GM12891 (cell line): ENCODE measurements around the gene HHAT.

Experiments used
- POLR2A ChIP-seq: IDR thresholded peaks from 2 replicates; pipeline ENCODE4 v1.6.1; 2011; ENCODE audit warnings: low read depth, low read length, control low read depth
- POLR2AphosphoS5 ChIP-seq: IDR thresholded peaks from 2 replicates; pipeline ENCODE4 v1.6.1; 2011; ENCODE audit warnings: low read depth, low read length, control low read depth
- POU2F2 ChIP-seq: IDR thresholded peaks from 2 replicates; pipeline ENCODE4 v1.6.1; 2011; ENCODE audit warnings: low read depth, mild to moderate bottlenecking, control low read depth, low read length, moderate library complexity
- SPI1 ChIP-seq: IDR thresholded peaks from 2 replicates; pipeline ENCODE4 v1.6.1; 2011; ENCODE audit warnings: low read depth, low read length, control low read depth
- TAF1 ChIP-seq: IDR thresholded peaks from 2 replicates; pipeline ENCODE4 v1.6.1; 2011; ENCODE audit warnings: low read depth, low read length, control low read depth

- TF ChIP-seq POLR2AphosphoS5 (no peak), POLR2A (no peak), TAF1 (no peak), POU2F2 (no peak), SPI1 (no peak)
These were observed 15.6 kb upstream of the HHAT start for GRCh38 chr1:210313046-210313595.
